ENCODE data around the gene MYH7B.

MYH7B gene

DNA sequence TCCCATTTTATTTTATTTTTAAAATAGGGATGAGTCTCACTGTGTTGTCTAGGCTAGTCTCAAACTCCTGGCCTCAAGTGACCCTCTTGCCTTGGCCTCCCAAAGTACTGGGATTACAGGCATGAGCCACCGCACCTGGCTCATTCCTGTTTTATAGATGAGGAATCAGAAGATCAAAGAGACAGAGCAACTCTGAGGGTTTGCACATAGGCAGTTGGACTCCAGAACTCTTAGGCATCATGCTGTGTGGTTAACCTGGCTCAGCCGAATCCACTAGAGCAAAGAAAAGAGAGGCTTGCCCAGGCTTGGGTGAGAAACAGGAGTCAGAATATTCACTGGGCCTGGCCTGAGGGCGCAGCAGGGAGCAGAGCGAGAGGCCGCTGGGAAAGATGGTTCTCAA lies 9.4 kb downstream of the MYH7B start:
- no peaks in the 10 kb centered on the region for H3K27me3 ChIP-seq (replicated peaks; ENCODE audit: control insufficient read depth, insufficient read depth, low read length)
- DNase-seq (ENCODE audit: extremely low read depth, insufficient read length) = no peak
- TF ChIP-seq CTCF (IDR thresholded peaks at IDR 0.05; ENCODE audit: insufficient read depth, low read length, poor library complexity, severe bottlenecking) = no peak

DNA sequence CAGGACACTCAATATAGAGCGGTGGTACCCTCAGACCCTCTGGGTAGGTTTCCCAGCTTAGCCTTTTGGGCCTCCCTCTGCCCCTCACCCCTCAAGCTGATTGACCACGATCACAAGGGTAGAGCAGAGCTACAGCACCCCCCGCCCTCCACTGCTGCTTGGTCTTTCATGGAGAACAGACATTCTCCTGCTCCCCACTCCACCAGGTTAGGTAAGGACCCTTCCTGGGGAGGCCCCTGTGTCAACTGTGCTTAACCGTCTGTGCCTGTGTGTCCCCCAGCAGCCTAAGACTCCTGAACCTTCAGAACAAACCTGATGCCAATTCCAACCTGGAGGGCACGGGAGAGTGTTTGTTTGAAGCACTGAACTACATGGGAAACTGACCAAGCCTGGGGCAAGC lies 11.8 kb downstream of the MYH7B start:
- TF ChIP-seq CTCF (IDR thresholded peaks at IDR 0.05; ENCODE audit: insufficient read depth, low read length, poor library complexity, severe bottlenecking) = no peak
- Histone ChIP-seq H3K4me3 (replicated peaks; ENCODE audit: low read depth, low read length) (no peak overlapping the region), H3K27me3 (replicated peaks; ENCODE audit: control insufficient read depth, insufficient read depth, low read length) (no peaks in the 10 kb centered on the region), H3K36me3 (ENCODE audit: control insufficient read depth, insufficient read depth, low read length) (no peaks in the 10 kb centered on the region)
- no peak for DNase-seq (ENCODE audit: extremely low read depth, insufficient read length)

More for the DNA sequence above, 9.4 kb downstream of the MYH7B start:
- H3K4me3 ChIP-seq (replicated peaks; ENCODE audit: low read depth, low read length) = no peak overlapping the region
- H3K36me3 ChIP-seq (ENCODE audit: control insufficient read depth, insufficient read depth, low read length) = no peaks in the 10 kb centered on the region

DNA sequence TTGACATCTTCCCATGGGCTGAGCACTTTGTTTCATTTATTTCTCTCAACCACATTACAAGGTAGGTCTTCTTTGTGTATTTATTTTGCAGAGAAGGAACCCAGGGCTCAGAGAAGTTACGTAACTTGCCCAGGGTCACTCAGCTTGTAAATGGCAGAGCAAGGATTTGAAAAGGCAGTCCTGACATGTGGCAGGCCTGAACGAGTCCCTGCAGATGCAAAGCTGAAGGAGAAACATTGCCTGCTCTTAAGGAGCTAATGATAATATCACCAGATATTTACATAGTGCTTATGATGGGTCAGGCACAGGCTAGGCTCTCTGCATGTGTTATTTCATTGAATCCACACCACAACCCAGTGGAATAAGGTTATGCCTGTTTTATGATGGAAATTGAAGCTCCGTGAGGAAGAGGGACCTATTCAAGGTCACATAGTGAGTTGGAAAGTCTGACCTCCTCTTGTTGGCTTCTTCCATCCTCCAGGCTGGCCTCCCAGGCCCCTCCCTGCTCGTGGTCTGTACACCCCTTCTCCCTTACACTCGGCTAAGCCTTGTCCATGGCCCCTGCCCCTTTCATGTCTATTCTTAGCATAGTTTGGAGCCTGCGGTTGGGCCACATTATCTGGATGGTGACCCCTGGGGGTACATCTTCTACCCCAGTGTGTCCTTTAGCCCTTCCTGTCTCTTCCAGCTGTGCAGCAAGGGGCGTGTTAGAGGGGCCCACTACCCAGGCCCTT lies 12.5 kb downstream of the MYH7B start:
- no peak overlapping the region for H3K4me3 ChIP-seq (replicated peaks; ENCODE audit: low read depth, low read length)
- TF ChIP-seq CTCF (IDR thresholded peaks at IDR 0.05; ENCODE audit: insufficient read depth, low read length, poor library complexity, severe bottlenecking) = no peak
- no peak for DNase-seq (ENCODE audit: extremely low read depth, insufficient read length)
- no peaks in the 10 kb centered on the region for H3K27me3 ChIP-seq (replicated peaks; ENCODE audit: control insufficient read depth, insufficient read depth, low read length)
- no peaks in the 10 kb centered on the region for H3K36me3 ChIP-seq (ENCODE audit: control insufficient read depth, insufficient read depth, low read length)

- DNase-seq (ENCODE audit: extremely low read depth, insufficient read length) = no peak
- H3K36me3 ChIP-seq (ENCODE audit: control insufficient read depth, insufficient read depth, low read length) = no peaks in the 10 kb centered on the region
- H3K27me3 ChIP-seq (replicated peaks; ENCODE audit: control insufficient read depth, insufficient read depth, low read length) = no peaks in the 10 kb centered on the region
- no peak for TF ChIP-seq CTCF (IDR thresholded peaks at IDR 0.05; ENCODE audit: insufficient read depth, low read length, poor library complexity, severe bottlenecking)
- no peak overlapping the region for H3K4me3 ChIP-seq (replicated peaks; ENCODE audit: low read depth, low read length)
These were observed 14.6 kb downstream of the MYH7B start for GRCh38 chr20:34970193-34970840.

DNA sequence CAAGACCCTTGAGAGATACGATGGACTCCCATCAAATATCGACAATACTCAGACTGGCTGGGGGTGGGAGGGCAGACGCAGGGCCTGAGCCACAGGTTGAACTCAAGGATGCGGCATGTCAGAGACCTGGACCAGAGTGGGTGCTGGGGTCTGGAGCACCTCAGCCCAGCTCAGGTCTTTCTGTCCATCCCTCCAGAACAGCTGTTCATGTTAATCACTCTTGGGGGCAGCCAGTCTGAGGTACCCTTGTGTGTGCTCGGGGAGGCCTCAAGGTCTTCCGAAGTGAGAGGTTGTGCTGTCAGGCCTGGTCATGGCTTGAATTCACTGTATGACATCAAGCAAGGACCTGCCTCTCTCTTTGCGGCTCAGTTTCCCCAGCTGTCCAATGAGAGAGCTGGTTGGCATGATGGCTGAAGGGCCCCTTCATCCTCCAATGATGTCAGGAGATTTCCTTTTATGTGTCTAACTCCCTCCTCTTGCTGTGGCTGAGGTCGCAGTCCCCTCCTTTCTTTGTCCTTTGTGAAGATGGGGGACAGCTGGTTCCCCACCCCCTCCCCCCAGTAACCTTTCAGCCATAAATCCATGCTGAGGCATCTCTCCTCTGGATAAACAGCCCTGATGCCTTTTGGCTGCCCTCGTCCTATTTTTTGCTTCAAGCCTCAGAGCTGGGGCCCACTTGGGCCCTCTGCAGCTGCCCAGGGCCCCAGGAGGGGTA lies 15.3 kb downstream of the MYH7B start:
- no peak overlapping the region for H3K4me3 ChIP-seq (replicated peaks; ENCODE audit: low read depth, low read length)
- H3K27me3 ChIP-seq (replicated peaks; ENCODE audit: control insufficient read depth, insufficient read depth, low read length) = no peaks in the 10 kb centered on the region
- TF ChIP-seq CTCF (IDR thresholded peaks at IDR 0.05; ENCODE audit: insufficient read depth, low read length, poor library complexity, severe bottlenecking) = no peak
- H3K36me3 ChIP-seq (ENCODE audit: control insufficient read depth, insufficient read depth, low read length) = no peaks in the 10 kb centered on the region
- no peak for DNase-seq (ENCODE audit: extremely low read depth, insufficient read length)

All from GM06990 (cell line).